Stimulated activated CD4-positive, alpha-beta T cell treated with anti-CD3 and anti-CD28 coated beads, Interleukin-2, amount 100 ng/mL, for 24 hours (primary cell): ENCODE measurements around the gene BCAS4.
"Not testable (repeated sequence)": the region's sequence is repeated elsewhere in the genome, so short reads cannot be mapped to it uniquely, and the experiment has no call there.

Experiments
- DNase-seq, 2 donors: peaks; one replicate each; pipeline ENCODE4 v3.0.0-alpha.2; 2020

Gene BCAS4

GRCh38 chr20:50794846-50795634, at the start of gene BCAS4:
Gene BCAS4 (plus strand): TSS chr20:50795061. CDS start chr20:50795084, 23 bp downstream.
- peak; percentile 85 to 86 for DNase-seq

- DNase-seq = no peak
Measured at GRCh38 chr20:50745634-50746137, 49.2 kb upstream of the BCAS4 start.

- no peak for DNase-seq
Measured at GRCh38 chr20:50746138-50746940, 48.5 kb upstream of the BCAS4 start.

- no peak for DNase-seq
Measured at GRCh38 chr20:50747275-50747674, 47.6 kb upstream of the BCAS4 start.

- DNase-seq = no peak
Measured at GRCh38 chr20:50750145-50750671, 44.7 kb upstream of the BCAS4 start.

- no peak for DNase-seq
Measured at GRCh38 chr20:50753152-50753551, 41.7 kb upstream of the BCAS4 start.

GRCh38 chr20:50754420-50754819, 40.4 kb upstream of the BCAS4 start:
- DNase-seq = no peak

GRCh38 chr20:50756447-50756846, 38.4 kb upstream of the BCAS4 start:
- no peak for DNase-seq

- DNase-seq = no peak
Measured at GRCh38 chr20:50758469-50758868, 36.4 kb upstream of the BCAS4 start.

- DNase-seq = no peak
Measured at GRCh38 chr20:50758992-50759391, 35.9 kb upstream of the BCAS4 start.

- DNase-seq = no peak
Measured at GRCh38 chr20:50759678-50760077, 35.2 kb upstream of the BCAS4 start.

- no peak for DNase-seq
Measured at GRCh38 chr20:50762045-50762422, 32.8 kb upstream of the BCAS4 start.

GRCh38 chr20:50762435-50763220, 32.2 kb upstream of the BCAS4 start:
- DNase-seq = no peak

- DNase-seq = not testable (repeated sequence)
Measured at GRCh38 chr20:50763550-50764458, 31.1 kb upstream of the BCAS4 start.

GRCh38 chr20:50765251-50765650, 29.6 kb upstream of the BCAS4 start:
- DNase-seq = not testable (repeated sequence)

- no peak for DNase-seq
Measured at GRCh38 chr20:50765674-50766073, 29.2 kb upstream of the BCAS4 start.

- not testable (repeated sequence) for DNase-seq
Measured at GRCh38 chr20:50766955-50767809, 27.7 kb upstream of the BCAS4 start.

GRCh38 chr20:50768991-50769390, 25.9 kb upstream of the BCAS4 start:
- DNase-seq = not testable (repeated sequence)

GRCh38 chr20:50769551-50770085, 25.2 kb upstream of the BCAS4 start:
- DNase-seq = not testable (repeated sequence)

- not testable (repeated sequence) for DNase-seq
Measured at GRCh38 chr20:50771419-50772080, 23.3 kb upstream of the BCAS4 start.
